VCaP (cell line): ENCODE data around the gene GFOD1.

ENCODE experiments used
- H3K27ac ChIP-seq: fragments of 450-650 bp; 2 replicates; pipeline ENCODE4 v1.5.1; 2017
- CTCF ChIP-seq: fragments of 450-650 bp; conservative IDR thresholded peaks from 2 replicates; pipeline ENCODE4 v1.5.1; 2017; ENCODE audit warnings: mild to moderate bottlenecking, moderate library complexity

GFOD1 gene

DNA sequence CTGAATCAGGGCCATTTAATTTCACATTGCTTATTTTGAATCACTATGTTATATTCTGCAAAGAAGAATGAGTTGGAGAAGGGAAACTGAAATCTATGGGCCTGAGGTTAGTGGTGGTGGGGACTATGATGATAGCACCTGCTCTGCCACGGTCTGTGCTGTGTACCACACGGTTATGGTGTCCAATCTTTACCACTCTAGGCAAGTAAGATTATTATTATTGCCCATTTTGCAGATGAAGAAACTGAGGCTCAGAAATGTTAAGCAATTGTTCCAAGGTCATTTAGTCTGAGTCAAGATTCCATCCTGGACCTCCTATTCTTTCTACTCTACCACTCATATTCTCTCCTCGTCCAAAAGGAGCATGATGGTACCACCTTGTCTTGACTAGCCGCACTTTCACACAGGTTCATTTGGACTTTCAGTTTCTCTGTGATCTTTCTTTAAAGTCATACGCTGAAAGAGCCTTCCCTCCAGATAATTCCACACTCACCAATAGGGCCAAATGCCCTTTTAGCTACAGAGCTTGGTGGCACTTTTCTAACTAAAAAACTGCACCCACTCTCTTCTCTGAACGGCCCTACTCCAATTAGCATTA lies 56.2 kb downstream of the GFOD1 start:
- no peak overlapping the region for H3K27ac ChIP-seq
- TF ChIP-seq CTCF: no peak

GRCh38 chr6:13429406-13429753 lies 58.0 kb downstream of the GFOD1 start:
- H3K27ac ChIP-seq: no peak overlapping the region
- TF ChIP-seq CTCF: no peak

GRCh38 chr6:13428583-13429405 lies 58.6 kb downstream of the GFOD1 start:
- no peak overlapping the region for H3K27ac ChIP-seq
- no peak for TF ChIP-seq CTCF

- no peak overlapping the region for H3K27ac ChIP-seq
- TF ChIP-seq CTCF: no peak
Measured at GRCh38 chr6:13427801-13428582, 59.4 kb downstream of the GFOD1 start.

GRCh38 chr6:13427316-13427715 lies 60.1 kb downstream of the GFOD1 start:
- H3K27ac ChIP-seq: no peak overlapping the region
- TF ChIP-seq CTCF: no peak

GRCh38 chr6:13425943-13426931 lies 61.2 kb downstream of the GFOD1 start:
- no peak overlapping the region for H3K27ac ChIP-seq
- no peak for TF ChIP-seq CTCF
